ENCODE measurements around the gene LPCAT2.

- TF ChIP-seq CTCF (IDR thresholded peaks at IDR 0.05): no peak
- TF ChIP-seq POLR2AphosphoS5 (IDR thresholded peaks at IDR 0.05): no peak
These were observed 62.5 kb downstream of the LPCAT2 start for GRCh38 chr16:55571191-55571897.
